GM23338 (cell line): ENCODE data around the gene SYT5.

Experiments
- CREB1 ChIP-seq: fragments of 250-450 bp; sonication (Bioruptor Pico); IDR thresholded peaks from 2 replicates; pipeline ENCODE4 v1.5.0; 2020; ENCODE audit warnings: low read depth, mild to moderate bottlenecking, moderate library complexity
- EZH2 ChIP-seq: fragments of 200-600 bp; sonication (generic); IDR thresholded peaks from one replicate; pipeline ENCODE4 v1.8.0; 2017; ENCODE audit warnings: antibody characterized with exemption, mild to moderate bottlenecking, low read depth; ENCODE audit not compliant: unreplicated experiment
- EZH2phosphoT487 ChIP-seq: fragments of 200-600 bp; sonication (generic); IDR thresholded peaks from one replicate; pipeline ENCODE4 v1.8.1; 2018; ENCODE audit warnings: antibody characterized with exemption; ENCODE audit not compliant: unreplicated experiment
- JUNB ChIP-seq: IDR thresholded peaks from one replicate; pipeline ENCODE4 v1.6.1; 2016; ENCODE audit warnings: antibody characterized with exemption; ENCODE audit not compliant: unreplicated experiment
- NANOG ChIP-seq: IDR thresholded peaks from 2 replicates; pipeline ENCODE4 v1.6.1; 2016; ENCODE audit warnings: antibody characterized with exemption, borderline replicate concordance
- POLR2AphosphoS5 ChIP-seq: IDR thresholded peaks from 2 replicates; pipeline ENCODE4 v1.6.1; 2016; ENCODE audit warnings: antibody characterized with exemption, low read depth
- STAT1 ChIP-seq: IDR thresholded peaks from one replicate; pipeline ENCODE4 v1.6.1; 2016; ENCODE audit warnings: antibody characterized with exemption; ENCODE audit not compliant: unreplicated experiment
- ZNF331 ChIP-seq: fragments of 250-450 bp; sonication (Bioruptor Pico); IDR thresholded peaks from 2 replicates; pipeline ENCODE4 v1.5.0; 2020; ENCODE audit warnings: low read depth, mild to moderate bottlenecking, moderate library complexity
- TF ChIP-seq, protein P1 (sequence below), 2 experiments: fragments of 200-600 bp in 1 of 2; sonication (generic) in 1 of 2; conservative IDR thresholded peaks; 2 replicates each; pipeline versions ENCODE4 v1.5.1 to v1.6.1; 2016 to 2017; ENCODE audit warnings: antibody characterized with exemption in 2 of 2, low read depth in 2 of 2, mild to moderate bottlenecking in 2 of 2, moderate library complexity in 1 of 2
- TF ChIP-seq, protein P2 (sequence below): IDR thresholded peaks from one replicate; pipeline ENCODE4 v1.6.1; 2018; ENCODE audit warnings: antibody characterized with exemption; ENCODE audit not compliant: unreplicated experiment
- TF ChIP-seq, protein P3 (sequence below): IDR thresholded peaks from 2 replicates; pipeline ENCODE4 v1.6.1; 2016; ENCODE audit warnings: antibody characterized with exemption

DNA sequence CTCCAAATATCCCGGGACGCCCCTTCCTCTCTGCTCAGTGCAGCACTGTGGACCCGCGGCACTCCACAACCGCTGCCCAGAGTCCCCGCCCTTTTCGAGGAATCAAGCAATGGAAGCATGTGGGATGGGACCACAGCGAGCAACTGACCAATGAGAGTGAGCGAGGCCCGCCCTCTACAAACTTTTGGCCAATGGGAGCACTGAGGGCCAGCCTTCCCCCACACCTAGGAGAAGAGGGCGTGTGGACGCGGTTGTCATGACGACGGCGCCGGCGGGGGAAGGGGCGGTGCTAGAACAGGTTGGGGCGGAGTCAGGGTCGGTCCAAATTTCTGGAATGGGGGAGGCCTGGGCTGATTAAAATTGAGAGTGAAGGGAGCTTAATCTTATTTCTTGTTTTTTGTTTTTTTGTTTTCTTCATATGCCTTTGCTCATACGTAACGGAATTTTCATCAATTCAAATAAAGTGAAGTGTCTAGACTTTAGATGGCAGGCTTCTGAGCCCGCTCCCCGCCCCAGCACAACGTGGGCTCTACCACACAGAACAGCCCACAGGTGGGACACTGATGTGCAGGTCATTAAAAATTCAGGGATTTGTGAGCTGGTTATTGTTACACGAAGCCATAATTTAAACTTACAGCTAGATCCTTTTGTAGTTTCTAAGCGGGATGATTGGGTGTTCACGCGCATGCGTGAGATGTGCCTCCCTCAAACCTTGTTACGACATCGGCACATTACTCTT lies 13.4 kb downstream of the SYT5 start, which contains the start of gene DNAAF3:
- TF ChIP-seq EZH2 (no peak), EZH2phosphoT487 (no peak), POLR2AphosphoS5 (no peak), CREB1 (CRISPR knock-in tag) (no peak; the same call in none of the 2 replicates), STAT1 (no peak), ZNF331 (CRISPR knock-in tag) (no peak), JUNB (no peak), NANOG (no peak)
- TF ChIP-seq, protein P1, sequence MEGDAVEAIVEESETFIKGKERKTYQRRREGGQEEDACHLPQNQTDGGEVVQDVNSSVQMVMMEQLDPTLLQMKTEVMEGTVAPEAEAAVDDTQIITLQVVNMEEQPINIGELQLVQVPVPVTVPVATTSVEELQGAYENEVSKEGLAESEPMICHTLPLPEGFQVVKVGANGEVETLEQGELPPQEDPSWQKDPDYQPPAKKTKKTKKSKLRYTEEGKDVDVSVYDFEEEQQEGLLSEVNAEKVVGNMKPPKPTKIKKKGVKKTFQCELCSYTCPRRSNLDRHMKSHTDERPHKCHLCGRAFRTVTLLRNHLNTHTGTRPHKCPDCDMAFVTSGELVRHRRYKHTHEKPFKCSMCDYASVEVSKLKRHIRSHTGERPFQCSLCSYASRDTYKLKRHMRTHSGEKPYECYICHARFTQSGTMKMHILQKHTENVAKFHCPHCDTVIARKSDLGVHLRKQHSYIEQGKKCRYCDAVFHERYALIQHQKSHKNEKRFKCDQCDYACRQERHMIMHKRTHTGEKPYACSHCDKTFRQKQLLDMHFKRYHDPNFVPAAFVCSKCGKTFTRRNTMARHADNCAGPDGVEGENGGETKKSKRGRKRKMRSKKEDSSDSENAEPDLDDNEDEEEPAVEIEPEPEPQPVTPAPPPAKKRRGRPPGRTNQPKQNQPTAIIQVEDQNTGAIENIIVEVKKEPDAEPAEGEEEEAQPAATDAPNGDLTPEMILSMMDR (conservative IDR thresholded peaks at IDR 0.05; ENCODE audit: low read depth in 2 of 2) = no peak
- TF ChIP-seq, protein P2, sequence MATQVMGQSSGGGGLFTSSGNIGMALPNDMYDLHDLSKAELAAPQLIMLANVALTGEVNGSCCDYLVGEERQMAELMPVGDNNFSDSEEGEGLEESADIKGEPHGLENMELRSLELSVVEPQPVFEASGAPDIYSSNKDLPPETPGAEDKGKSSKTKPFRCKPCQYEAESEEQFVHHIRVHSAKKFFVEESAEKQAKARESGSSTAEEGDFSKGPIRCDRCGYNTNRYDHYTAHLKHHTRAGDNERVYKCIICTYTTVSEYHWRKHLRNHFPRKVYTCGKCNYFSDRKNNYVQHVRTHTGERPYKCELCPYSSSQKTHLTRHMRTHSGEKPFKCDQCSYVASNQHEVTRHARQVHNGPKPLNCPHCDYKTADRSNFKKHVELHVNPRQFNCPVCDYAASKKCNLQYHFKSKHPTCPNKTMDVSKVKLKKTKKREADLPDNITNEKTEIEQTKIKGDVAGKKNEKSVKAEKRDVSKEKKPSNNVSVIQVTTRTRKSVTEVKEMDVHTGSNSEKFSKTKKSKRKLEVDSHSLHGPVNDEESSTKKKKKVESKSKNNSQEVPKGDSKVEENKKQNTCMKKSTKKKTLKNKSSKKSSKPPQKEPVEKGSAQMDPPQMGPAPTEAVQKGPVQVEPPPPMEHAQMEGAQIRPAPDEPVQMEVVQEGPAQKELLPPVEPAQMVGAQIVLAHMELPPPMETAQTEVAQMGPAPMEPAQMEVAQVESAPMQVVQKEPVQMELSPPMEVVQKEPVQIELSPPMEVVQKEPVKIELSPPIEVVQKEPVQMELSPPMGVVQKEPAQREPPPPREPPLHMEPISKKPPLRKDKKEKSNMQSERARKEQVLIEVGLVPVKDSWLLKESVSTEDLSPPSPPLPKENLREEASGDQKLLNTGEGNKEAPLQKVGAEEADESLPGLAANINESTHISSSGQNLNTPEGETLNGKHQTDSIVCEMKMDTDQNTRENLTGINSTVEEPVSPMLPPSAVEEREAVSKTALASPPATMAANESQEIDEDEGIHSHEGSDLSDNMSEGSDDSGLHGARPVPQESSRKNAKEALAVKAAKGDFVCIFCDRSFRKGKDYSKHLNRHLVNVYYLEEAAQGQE = no peak
- TF ChIP-seq, protein P3, sequence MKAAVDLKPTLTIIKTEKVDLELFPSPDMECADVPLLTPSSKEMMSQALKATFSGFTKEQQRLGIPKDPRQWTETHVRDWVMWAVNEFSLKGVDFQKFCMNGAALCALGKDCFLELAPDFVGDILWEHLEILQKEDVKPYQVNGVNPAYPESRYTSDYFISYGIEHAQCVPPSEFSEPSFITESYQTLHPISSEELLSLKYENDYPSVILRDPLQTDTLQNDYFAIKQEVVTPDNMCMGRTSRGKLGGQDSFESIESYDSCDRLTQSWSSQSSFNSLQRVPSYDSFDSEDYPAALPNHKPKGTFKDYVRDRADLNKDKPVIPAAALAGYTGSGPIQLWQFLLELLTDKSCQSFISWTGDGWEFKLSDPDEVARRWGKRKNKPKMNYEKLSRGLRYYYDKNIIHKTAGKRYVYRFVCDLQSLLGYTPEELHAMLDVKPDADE = no peak
